CD14-positive monocyte (primary cell): ENCODE data around the gene TLR9. TPM values are rescaled to one million over a fixed set of nuclear protein-coding genes. Genes with fewer than 3 reads are reported as not detected.
A peak's percentile ranks its signal among the peaks of the same experiment; 100 is the strongest.

Source experiments
- DNase-seq, 3 donors: peaks; one replicate each; pipeline ENCODE4 v3.0.0-alpha.2; 2011 to 2022
- H2AFZ ChIP-seq: 2 replicates; pipeline ENCODE4 v1.6.0; 2012; ENCODE audit warnings: mild to moderate bottlenecking, low read depth, low read length, inconsistent platforms; ENCODE audit not compliant: insufficient read depth, poor library complexity, severe bottlenecking
- H3K27ac ChIP-seq, 2 donors: 1 replicate in 1 of 2; 2 replicates in 1 of 2; pipeline ENCODE4 v1.5.1; 2012 to 2013; ENCODE audit warnings: low read length in 2 of 2, control low read depth in 1 of 2, inconsistent platforms in 1 of 2, low read depth in 1 of 2, mild to moderate bottlenecking in 1 of 2
- H3K27me3 ChIP-seq, 2 donors: one replicate each; pipeline versions ENCODE4 v1.6.0 to v1.6.1; 2011 to 2013; ENCODE audit warnings: low read length in 2 of 2; ENCODE audit not compliant: control insufficient read depth in 2 of 2, insufficient read depth in 2 of 2
- H3K36me3 ChIP-seq, 2 donors: replicated peaks in 1 of 2; 1 replicate in 1 of 2; 2 replicates in 1 of 2; pipeline versions ENCODE4 v1.5.1 to v1.6.1; 2012 to 2013; ENCODE audit warnings: low read length in 2 of 2, control low read depth in 1 of 2, inconsistent platforms in 1 of 2, mild to moderate bottlenecking in 1 of 2; ENCODE audit not compliant: insufficient read depth in 2 of 2, control insufficient read depth in 1 of 2
- H3K4me1 ChIP-seq, 2 donors: 1 replicate in 1 of 2; 2 replicates in 1 of 2; pipeline versions ENCODE4 v1.5.1 to v1.6.1; 2012 to 2013; ENCODE audit warnings: low read length in 2 of 2, control low read depth in 1 of 2, inconsistent platforms in 1 of 2, mild to moderate bottlenecking in 1 of 2, moderate library complexity in 1 of 2; ENCODE audit not compliant: insufficient read depth in 2 of 2, control insufficient read depth in 1 of 2
- H3K4me2 ChIP-seq: replicated peaks from 2 replicates; pipeline ENCODE3; 2012; ENCODE audit warnings: low read length, moderate library complexity, mild to moderate bottlenecking; ENCODE audit not compliant: poor library complexity, severe bottlenecking; ENCODE audit errors: extremely low read depth
- H3K4me3 ChIP-seq, 3 experiments: fragments of 200-600 bp in 1 of 3; sonication (generic) in 1 of 3; replicated peaks in 1 of 3; 1 replicate in 2 of 3; 2 replicates in 1 of 3; pipeline ENCODE4 v1.5.1; 2011 to 2013; ENCODE audit warnings: low read length in 3 of 3, mild to moderate bottlenecking in 3 of 3, control low read depth in 2 of 3, low read depth in 2 of 3, inconsistent platforms in 1 of 3, moderate library complexity in 1 of 3
- H3K79me2 ChIP-seq: 2 replicates; pipeline ENCODE4 v1.6.0; 2012; ENCODE audit warnings: mild to moderate bottlenecking, control low read depth, inconsistent platforms, low read length, moderate library complexity; ENCODE audit not compliant: insufficient read depth
- H3K9ac ChIP-seq: 2 replicates; pipeline ENCODE4 v1.6.0; 2017; ENCODE audit warnings: low read length, mild to moderate bottlenecking; ENCODE audit not compliant: insufficient read depth, poor library complexity, severe bottlenecking
- H3K9me3 ChIP-seq, 2 donors: replicated peaks in 1 of 2; 1 replicate in 1 of 2; 2 replicates in 1 of 2; pipeline versions ENCODE4 v1.5.1 to v1.6.1; 2012 to 2013; ENCODE audit warnings: low read length in 2 of 2, control low read depth in 1 of 2; ENCODE audit not compliant: control insufficient read depth in 1 of 2, insufficient read depth in 1 of 2
- H4K20me1 ChIP-seq: 2 replicates; pipeline ENCODE4 v1.6.0; 2012; ENCODE audit warnings: mild to moderate bottlenecking, low read length, control low read depth, moderate library complexity; ENCODE audit not compliant: insufficient read depth
- H3K27ac Mint-ChIP-seq, 7 donors: one replicate each; pipeline ENCODE4 v1.8.0; 2020; ENCODE audit warnings: mild to moderate bottlenecking in 7 of 7, mixed read lengths in 7 of 7, moderate library complexity in 6 of 7, inconsistent platforms in 2 of 7
- H3K27me3 Mint-ChIP-seq, 3 donors: one replicate each; pipeline ENCODE4 v1.8.0; 2021 to 2022; ENCODE audit warnings: low read depth in 3 of 3, mild to moderate bottlenecking in 3 of 3, mixed read lengths in 3 of 3, moderate library complexity in 3 of 3, inconsistent platforms in 1 of 3
- H3K36me3 Mint-ChIP-seq, 2 donors: one replicate each; pipeline ENCODE4 v1.8.0; 2020; ENCODE audit warnings: mixed read lengths in 2 of 2, inconsistent platforms in 1 of 2, mild to moderate bottlenecking in 1 of 2
- H3K4me1 Mint-ChIP-seq: one replicate; pipeline ENCODE4 v1.8.0; 2020; ENCODE audit warnings: mild to moderate bottlenecking, mixed read lengths
- H3K4me3 Mint-ChIP-seq, 2 donors: one replicate each; pipeline ENCODE4 v1.8.0; 2020; ENCODE audit warnings: mild to moderate bottlenecking in 2 of 2, mixed read lengths in 2 of 2, moderate library complexity in 1 of 2
- H3K9me3 Mint-ChIP-seq, 7 donors: one replicate each; pipeline ENCODE4 v1.8.0; 2020 to 2022; ENCODE audit warnings: mixed read lengths in 7 of 7, mild to moderate bottlenecking in 6 of 7, moderate library complexity in 6 of 7, inconsistent platforms in 2 of 7
- WGBS: methylation state at CpG from one replicate; pipeline ENCODE4 v1.1.5; 2013; ENCODE audit warnings: missing lambda C conversion rate; ENCODE audit not compliant: insufficient coverage; 5-methylcytosine and 5-hydroxymethylcytosine counted together
- intact Hi-C, 2 donors: fragments of 100-400 bp; cut with micrococcal nuclease; formaldehyde crosslinking; loops; one replicate each; pipeline versions ENCODE4 v1.15.0 to v1.15.1; 2023
- polyA plus RNA-seq, 3 donors: library from polyadenylated mRNA; depleted of rRNA in 1 of 3; unstranded in 2 of 3; stranded (reverse) in 1 of 3; fragments of 300-500 nt in 2 of 3; fragments of >200 nt in 1 of 3; fragmentation: Illumina TruSeq in 2 of 3; gene quantifications; 1 replicate in 2 of 3; 2 replicates in 1 of 3; pipeline ENCODE4 v1.2.3, GENCODE V29; 2012 to 2021
- TF ChIP-seq, protein P1 (sequence below): fragments of 200-600 bp; IDR thresholded peaks from one replicate; pipeline ENCODE4 v1.8.0; 2022; ENCODE audit warnings: antibody characterized with exemption, mild to moderate bottlenecking

TLR9 gene
- polyA plus RNA-seq, 3 donors: 0.91 TPM; not detected in 2

DNA sequence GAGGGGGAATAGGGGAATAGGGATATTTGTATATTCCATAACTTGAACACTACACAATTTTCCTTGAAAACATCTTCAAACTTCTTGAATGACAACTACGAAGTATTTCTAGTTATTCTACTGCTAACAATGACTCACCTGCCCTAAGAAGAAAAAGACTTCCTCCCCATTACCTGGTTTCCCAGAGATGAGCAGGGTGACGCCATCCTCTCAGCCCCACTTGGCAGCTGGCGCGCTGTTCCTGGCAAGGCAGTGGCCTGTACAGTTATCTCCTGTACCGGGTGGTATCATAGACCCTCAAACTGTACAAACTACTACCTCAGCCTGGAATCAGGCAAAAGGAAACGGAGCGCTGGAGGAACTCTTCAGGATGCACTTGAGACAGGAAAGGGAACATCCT, 42.6 kb upstream of the TLR9 start:
- H3K9me3 ChIP-seq: no peaks in the 10 kb centered on the region
- H3K27ac ChIP-seq: peak overlapping the region in 1 of 2 donors; percentile 90
- H3K27me3 ChIP-seq: no peaks in the 10 kb centered on the region
- peaks cover 0 to 1% (median 0%) of the 10 kb centered on the region in 3 donors for H3K27me3 Mint-ChIP-seq
- H4K20me1 ChIP-seq: peaks cover 98% of the 10 kb centered on the region
- no peaks in the 10 kb centered on the region for H3K9me3 Mint-ChIP-seq
- TF ChIP-seq, protein P1, sequence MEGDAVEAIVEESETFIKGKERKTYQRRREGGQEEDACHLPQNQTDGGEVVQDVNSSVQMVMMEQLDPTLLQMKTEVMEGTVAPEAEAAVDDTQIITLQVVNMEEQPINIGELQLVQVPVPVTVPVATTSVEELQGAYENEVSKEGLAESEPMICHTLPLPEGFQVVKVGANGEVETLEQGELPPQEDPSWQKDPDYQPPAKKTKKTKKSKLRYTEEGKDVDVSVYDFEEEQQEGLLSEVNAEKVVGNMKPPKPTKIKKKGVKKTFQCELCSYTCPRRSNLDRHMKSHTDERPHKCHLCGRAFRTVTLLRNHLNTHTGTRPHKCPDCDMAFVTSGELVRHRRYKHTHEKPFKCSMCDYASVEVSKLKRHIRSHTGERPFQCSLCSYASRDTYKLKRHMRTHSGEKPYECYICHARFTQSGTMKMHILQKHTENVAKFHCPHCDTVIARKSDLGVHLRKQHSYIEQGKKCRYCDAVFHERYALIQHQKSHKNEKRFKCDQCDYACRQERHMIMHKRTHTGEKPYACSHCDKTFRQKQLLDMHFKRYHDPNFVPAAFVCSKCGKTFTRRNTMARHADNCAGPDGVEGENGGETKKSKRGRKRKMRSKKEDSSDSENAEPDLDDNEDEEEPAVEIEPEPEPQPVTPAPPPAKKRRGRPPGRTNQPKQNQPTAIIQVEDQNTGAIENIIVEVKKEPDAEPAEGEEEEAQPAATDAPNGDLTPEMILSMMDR: no peak
- H3K4me1 Mint-ChIP-seq: peaks cover 51% of the 10 kb centered on the region
- H2AFZ ChIP-seq: no peak overlapping the region
- no peak overlapping the region for H3K9ac ChIP-seq
- H3K4me1 ChIP-seq: peaks cover 36 to 52% of the 10 kb centered on the region in 2 donors
- peak overlapping the region in 2 of 7 donors; percentile 94 to 98 for H3K27ac Mint-ChIP-seq
- H3K36me3 ChIP-seq: peaks cover 59 to 83% of the 10 kb centered on the region in 2 donors
- no peak for DNase-seq
- 99% methylated on average over 7 of the region's 7 CpGs for WGBS
- H3K4me3 Mint-ChIP-seq: no peak overlapping the region
- no peak overlapping the region for H3K4me3 ChIP-seq
- intact Hi-C loops: no loop called here
- peaks cover 96% of the 10 kb centered on the region for H3K79me2 ChIP-seq
- H3K4me2 ChIP-seq: no peak overlapping the region
- peaks cover 62 to 78% of the 10 kb centered on the region in 2 donors for H3K36me3 Mint-ChIP-seq

DNA sequence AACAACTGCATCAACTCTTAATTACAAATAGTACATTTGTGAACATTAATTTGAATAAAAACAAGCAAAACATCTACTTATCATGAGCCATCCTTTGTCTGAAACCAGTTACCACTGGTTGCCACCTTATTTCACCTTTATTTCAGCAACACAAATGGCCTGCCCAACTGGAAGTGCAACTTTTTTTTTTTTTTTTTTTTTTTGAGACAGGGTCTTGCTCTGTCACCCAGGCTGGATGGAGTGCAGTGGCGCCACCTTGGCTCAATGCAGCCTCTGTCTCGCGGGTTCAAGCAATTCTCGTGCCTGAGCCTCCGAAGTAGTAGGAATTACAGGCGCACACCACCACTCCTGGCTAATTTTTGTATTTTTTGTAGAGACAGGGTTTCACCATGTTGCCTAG, 39.9 kb upstream of the TLR9 start:
- H3K36me3 Mint-ChIP-seq: peaks cover 72 to 90% of the 10 kb centered on the region in 2 donors
- H3K9me3 ChIP-seq: no peaks in the 10 kb centered on the region
- H3K27ac ChIP-seq: no peak overlapping the region
- peaks cover 95% of the 10 kb centered on the region for H3K79me2 ChIP-seq
- H3K4me3 ChIP-seq: no peak overlapping the region
- peaks cover 33% of the 10 kb centered on the region for H3K4me1 Mint-ChIP-seq
- peaks cover 0 to 1% (median 0%) of the 10 kb centered on the region in 3 donors for H3K27me3 Mint-ChIP-seq
- H3K27ac Mint-ChIP-seq: peak overlapping the region in 1 of 7 donors; percentile 40
- H3K9ac ChIP-seq: no peak overlapping the region
- no peaks in the 10 kb centered on the region for H3K27me3 ChIP-seq
- H3K4me1 ChIP-seq: peaks cover 21 to 25% of the 10 kb centered on the region in 2 donors
- H3K9me3 Mint-ChIP-seq: no peaks in the 10 kb centered on the region
- H3K4me3 Mint-ChIP-seq: no peak overlapping the region
- H3K36me3 ChIP-seq: peaks cover 79 to 94% of the 10 kb centered on the region in 2 donors
- WGBS: no CpG with 5 or more reads among the region's 6 CpGs
- DNase-seq: no peak
- intact Hi-C loops: no loop called here
- H4K20me1 ChIP-seq: peaks cover 98% of the 10 kb centered on the region
- H2AFZ ChIP-seq: no peak overlapping the region
- H3K4me2 ChIP-seq: no peak overlapping the region
- TF ChIP-seq, protein P1: no peak
